Lung (tissue), 12 donors: ENCODE results near the gene FILIP1. TPM values are rescaled to one million over a fixed set of nuclear protein-coding genes. Genes with fewer than 3 reads are reported as not detected.

Source experiments
- ATAC-seq: fragments of 200-7000 bp; cut with Tn5 transposase; one replicate; pipeline ENCODE4 v1.9.1; 2020; ENCODE audit warnings: moderate number of reproducible peaks; ENCODE audit not compliant: insufficient read depth, low FRiP score
- DNase-seq, 3 donors: peaks; one replicate each; pipeline ENCODE4 v3.0.0-alpha.2; 2013 to 2017
- H3K27ac ChIP-seq, 2 donors: one replicate each; pipeline ENCODE4 v1.5.1; 2013; ENCODE audit warnings: mild to moderate bottlenecking in 2 of 2, moderate library complexity in 2 of 2, control low read depth in 1 of 2, inconsistent platforms in 1 of 2, low read depth in 1 of 2, low read length in 1 of 2
- H3K27me3 ChIP-seq, 3 donors: one replicate each; pipeline ENCODE4 v1.5.1; 2013; ENCODE audit warnings: low read length in 2 of 3; ENCODE audit not compliant: control insufficient read depth in 3 of 3, insufficient read depth in 3 of 3
- H3K36me3 ChIP-seq, 4 donors: one replicate each; pipeline ENCODE4 v1.5.1; 2013; ENCODE audit warnings: low read length in 4 of 4, mild to moderate bottlenecking in 1 of 4, moderate library complexity in 1 of 4; ENCODE audit not compliant: control insufficient read depth in 4 of 4, insufficient read depth in 4 of 4
- H3K4me1 ChIP-seq, 5 donors: one replicate each; pipeline ENCODE4 v1.5.1; 2013; ENCODE audit warnings: low read length in 5 of 5, mild to moderate bottlenecking in 2 of 5, moderate library complexity in 1 of 5; ENCODE audit not compliant: control insufficient read depth in 5 of 5, insufficient read depth in 5 of 5
- H3K4me3 ChIP-seq: one replicate; pipeline ENCODE4 v1.5.1; 2013; ENCODE audit warnings: mild to moderate bottlenecking, control low read depth, moderate library complexity
- H3K9ac ChIP-seq, 2 donors: one replicate each; pipeline ENCODE4 v1.5.1; 2013; ENCODE audit warnings: low read length in 2 of 2, control low read depth in 1 of 2; ENCODE audit not compliant: insufficient read depth in 1 of 2
- H3K9me3 ChIP-seq, 4 donors: one replicate each; pipeline ENCODE4 v1.5.1; 2013; ENCODE audit warnings: low read length in 3 of 4, mild to moderate bottlenecking in 1 of 4, moderate library complexity in 1 of 4; ENCODE audit not compliant: control insufficient read depth in 4 of 4, insufficient read depth in 3 of 4
- CTCF ChIP-seq: IDR thresholded peaks from 2 replicates; pipeline ENCODE4 v1.5.1; 2012; ENCODE audit warnings: mild to moderate bottlenecking; ENCODE audit errors: control extremely low read depth, extremely low read depth
- WGBS, 2 donors: extraction: QIAGEN DNeasy Blood & Tissue Kit; methylation state at CpG; one replicate each; pipeline ENCODE4 v1.1.7; 2013; 5-methylcytosine and 5-hydroxymethylcytosine counted together
- polyA plus RNA-seq, 2 donors: library from polyadenylated mRNA; stranded (reverse); fragments of 200-250 nt; gene quantifications; one replicate each; pipeline ENCODE4 v1.2.1, GENCODE V29; 2013
- total RNA-seq, 2 donors: library from RNA; depleted of rRNA in 1 of 2; stranded (reverse); fragments of >200 nt in 1 of 2; gene quantifications; one replicate each; pipeline ENCODE4 v1.2.1, GENCODE V29; 2014 to 2021
- donor health status: control.
- donor health status: control.
- donor health status: Bipolar disorder and iron deficiency.
- donor health status: healthy.
- donor health status: DM: yes; HTN: yes; CAD: no.

The FILIP1 gene
- total and polyA plus RNA-seq, 4 donors: 5.6 to 24.1 (median 11.1) TPM

GRCh38 chr6:75345413-75345812 is 148.2 kb downstream of the FILIP1 start:
- TF ChIP-seq CTCF: no peak
- no peaks in the 10 kb centered on the region for H3K9me3 ChIP-seq
- no peaks in the 10 kb centered on the region for H3K27me3 ChIP-seq
- H3K27ac ChIP-seq: no peak overlapping the region
- no peak for ATAC-seq
- H3K4me3 ChIP-seq: no peak overlapping the region
- 94 to 95% methylated on average over 9 of the region's 9 CpGs for whole genome bisulfite sequencing, 2 donors
- H3K4me1 ChIP-seq: peaks cover 0 to 19% (median 15%) of the 10 kb centered on the region in 5 donors
- no peak for DNase-seq
- H3K9ac ChIP-seq: no peak overlapping the region
- peaks cover 0 to 15% (median 7%) of the 10 kb centered on the region in 4 donors for H3K36me3 ChIP-seq

DNA sequence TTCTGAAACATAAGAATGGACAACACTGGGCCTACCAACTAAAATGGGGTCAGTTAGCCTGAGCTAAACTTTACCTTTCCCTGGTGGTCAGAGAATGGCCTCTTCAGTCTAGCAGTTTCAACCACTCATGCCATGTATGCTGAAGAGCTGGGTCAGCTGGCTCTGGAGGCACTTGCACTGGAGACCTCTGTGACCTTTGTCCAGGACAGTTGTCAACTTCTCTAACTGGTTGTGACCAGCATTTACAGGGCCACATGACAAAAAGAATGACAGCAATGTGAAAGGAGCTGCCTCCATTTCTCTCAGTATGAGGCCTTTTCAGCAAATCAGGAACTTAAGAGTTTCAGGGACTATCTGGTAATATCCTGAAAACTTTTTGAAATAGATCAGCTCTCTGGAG is 149.1 kb downstream of the FILIP1 start:
- H3K27ac ChIP-seq: no peak overlapping the region
- H3K4me1 ChIP-seq: peaks cover 0 to 16% (median 12%) of the 10 kb centered on the region in 5 donors
- peaks cover 0 to 15% (median 7%) of the 10 kb centered on the region in 4 donors for H3K36me3 ChIP-seq
- DNase-seq (no peak), ATAC-seq (no peak)
- H3K4me3 ChIP-seq: no peak overlapping the region
- no peak overlapping the region for H3K9ac ChIP-seq
- no peaks in the 10 kb centered on the region for H3K9me3 ChIP-seq
- no peak for TF ChIP-seq CTCF
- H3K27me3 ChIP-seq: no peaks in the 10 kb centered on the region

DNA sequence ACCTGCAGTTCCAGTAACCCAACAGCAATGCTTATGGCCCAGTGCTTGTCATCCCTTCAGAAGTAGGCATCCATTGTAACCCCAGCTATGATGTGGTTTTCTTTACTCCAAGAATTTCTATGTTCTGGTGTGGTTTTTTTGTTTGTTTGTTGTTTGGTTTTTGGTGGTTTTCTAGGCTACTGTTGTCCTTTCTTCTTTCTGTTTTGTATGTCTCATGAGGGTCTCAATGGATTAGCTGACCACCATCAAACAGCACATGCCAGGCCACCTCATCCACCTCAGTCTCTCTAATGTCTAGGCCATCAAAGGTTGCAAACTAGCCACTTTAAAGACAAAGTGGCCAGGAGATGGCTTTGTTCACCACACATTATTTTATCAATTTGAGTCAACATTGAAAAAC is 149.6 kb downstream of the FILIP1 start:
- no peak overlapping the region for H3K9ac ChIP-seq
- no peaks in the 10 kb centered on the region for H3K27me3 ChIP-seq
- TF ChIP-seq CTCF: no peak
- H3K4me3 ChIP-seq: no peak overlapping the region
- no peaks in the 10 kb centered on the region for H3K9me3 ChIP-seq
- DNase-seq (no peak), ATAC-seq (no peak)
- H3K27ac ChIP-seq: no peak overlapping the region
- H3K4me1 ChIP-seq: peaks cover 0 to 12% (median 9%) of the 10 kb centered on the region in 5 donors
- peaks cover 0 to 15% (median 7%) of the 10 kb centered on the region in 4 donors for H3K36me3 ChIP-seq
